ENCODE data around the gene FOXO3B. TPM values are rescaled to one million over a fixed set of nuclear protein-coding genes. Genes with fewer than 3 reads are reported as not detected.
"Not testable (repeated sequence)": the region's sequence is repeated elsewhere in the genome, so short reads cannot be mapped to it uniquely, and the experiment has no call there.

Gene FOXO3B
- 1 to 10 TPM; 2.6 to 3.0 TPM for total RNA-seq

- peak within 1 kb of the TSS; percentile 79 for H3K27ac Mint-ChIP-seq
- DNase-seq (peak; percentile 86), ATAC-seq (peak; percentile 94)
- not testable (repeated sequence) for H3K9me3 Mint-ChIP-seq (ENCODE audit: low read depth); H3K27me3 Mint-ChIP-seq; H3K4me1 Mint-ChIP-seq
- CTCF ChIA-PET: interaction anchor here (1.2 kb wide), 1 partner anchor 56 kb away, joined by 3 read pairs; no protein-coding TSS in a partner anchor
- H3K36me3 Mint-ChIP-seq: peaks cover 15% of the 10 kb centered on the region
- peak within 1 kb of the TSS; percentile 79 for H3K4me3 Mint-ChIP-seq
Observed at GRCh38 chr17:18681767-18682571, at the start of gene FOXO3B. Gene FOXO3B, minus strand, starts transcription at chr17:18682314. Its CDS starts 663 bp downstream, at chr17:18681651.

GRCh38 chr17:18723509-18723908, 41.4 kb upstream of the FOXO3B start:
- H3K36me3 Mint-ChIP-seq; CTCF ChIA-PET; ATAC-seq; DNase-seq; H3K27ac Mint-ChIP-seq; H3K27me3 Mint-ChIP-seq; H3K9me3 Mint-ChIP-seq (ENCODE audit: low read depth); H3K4me1 Mint-ChIP-seq; H3K4me3 Mint-ChIP-seq: not testable (repeated sequence)

- H3K4me3 Mint-ChIP-seq; H3K36me3 Mint-ChIP-seq; H3K9me3 Mint-ChIP-seq (ENCODE audit: low read depth); H3K27ac Mint-ChIP-seq; CTCF ChIA-PET; H3K4me1 Mint-ChIP-seq; DNase-seq; ATAC-seq; H3K27me3 Mint-ChIP-seq: not testable (repeated sequence)
Observed at GRCh38 chr17:18722612-18723011, 40.5 kb upstream of the FOXO3B start.

- H3K27ac Mint-ChIP-seq; CTCF ChIA-PET; H3K4me3 Mint-ChIP-seq; H3K36me3 Mint-ChIP-seq; DNase-seq; ATAC-seq; H3K27me3 Mint-ChIP-seq; H3K9me3 Mint-ChIP-seq (ENCODE audit: low read depth); H3K4me1 Mint-ChIP-seq: not testable (repeated sequence)
Observed at GRCh38 chr17:18721775-18722547, 39.8 kb upstream of the FOXO3B start.

GRCh38 chr17:18719428-18720110, 37.5 kb upstream of the FOXO3B start:
- H3K27ac Mint-ChIP-seq; DNase-seq; CTCF ChIA-PET; H3K36me3 Mint-ChIP-seq; H3K4me1 Mint-ChIP-seq; H3K9me3 Mint-ChIP-seq (ENCODE audit: low read depth); H3K27me3 Mint-ChIP-seq; H3K4me3 Mint-ChIP-seq; ATAC-seq: not testable (repeated sequence)

- H3K4me3 Mint-ChIP-seq; DNase-seq; H3K4me1 Mint-ChIP-seq; H3K27ac Mint-ChIP-seq; H3K27me3 Mint-ChIP-seq; CTCF ChIA-PET; H3K36me3 Mint-ChIP-seq; ATAC-seq; H3K9me3 Mint-ChIP-seq (ENCODE audit: low read depth): not testable (repeated sequence)
Observed at GRCh38 chr17:18718643-18719427, 36.7 kb upstream of the FOXO3B start.

GRCh38 chr17:18712354-18712999, 30.4 kb upstream of the FOXO3B start:
- peak; percentile 71 for ATAC-seq
- H3K27me3 Mint-ChIP-seq; H3K27ac Mint-ChIP-seq; H3K9me3 Mint-ChIP-seq (ENCODE audit: low read depth); H3K36me3 Mint-ChIP-seq; CTCF ChIA-PET; H3K4me1 Mint-ChIP-seq; H3K4me3 Mint-ChIP-seq: not testable (repeated sequence)
- peak; percentile 75 for DNase-seq

- H3K4me1 Mint-ChIP-seq; CTCF ChIA-PET; H3K36me3 Mint-ChIP-seq; H3K27me3 Mint-ChIP-seq; ATAC-seq; DNase-seq; H3K4me3 Mint-ChIP-seq; H3K9me3 Mint-ChIP-seq (ENCODE audit: low read depth); H3K27ac Mint-ChIP-seq: not testable (repeated sequence)
Observed at GRCh38 chr17:18708215-18708614, 26.1 kb upstream of the FOXO3B start.

- H3K36me3 Mint-ChIP-seq; H3K27me3 Mint-ChIP-seq; CTCF ChIA-PET; DNase-seq; H3K9me3 Mint-ChIP-seq (ENCODE audit: low read depth); ATAC-seq; H3K27ac Mint-ChIP-seq; H3K4me1 Mint-ChIP-seq; H3K4me3 Mint-ChIP-seq: not testable (repeated sequence)
Observed at GRCh38 chr17:18705955-18706354, 23.8 kb upstream of the FOXO3B start.

- H3K27ac Mint-ChIP-seq; ATAC-seq; DNase-seq; H3K9me3 Mint-ChIP-seq (ENCODE audit: low read depth); H3K27me3 Mint-ChIP-seq; H3K36me3 Mint-ChIP-seq: not testable (repeated sequence)
- Mint-ChIP-seq H3K4me3 (peak overlapping the region; percentile 88), H3K4me1 (peaks cover 16% of the 10 kb centered on the region)
- CTCF ChIA-PET: interaction anchor here (1.0 kb wide), 1 partner anchor 73 kb away, joined by 3 read pairs; no protein-coding TSS in a partner anchor
Observed at GRCh38 chr17:18698473-18699103, 16.5 kb upstream of the FOXO3B start.

- H3K9me3 Mint-ChIP-seq (ENCODE audit: low read depth); ATAC-seq; H3K27ac Mint-ChIP-seq; H3K36me3 Mint-ChIP-seq; DNase-seq; CTCF ChIA-PET; H3K4me3 Mint-ChIP-seq; H3K27me3 Mint-ChIP-seq: not testable (repeated sequence)
- H3K4me1 Mint-ChIP-seq: peaks cover 16% of the 10 kb centered on the region
Observed at GRCh38 chr17:18695143-18695542, 13.0 kb upstream of the FOXO3B start.

- not testable (repeated sequence) for H3K27ac Mint-ChIP-seq; H3K9me3 Mint-ChIP-seq (ENCODE audit: low read depth); H3K27me3 Mint-ChIP-seq; DNase-seq; ATAC-seq; H3K4me1 Mint-ChIP-seq
- CTCF ChIA-PET: interaction anchor here (1.2 kb wide), 1 partner anchor 57 kb away, joined by 3 read pairs; no protein-coding TSS in a partner anchor
- peak overlapping the region; percentile 79 for H3K4me3 Mint-ChIP-seq
- peaks cover 11% of the 10 kb centered on the region for H3K36me3 Mint-ChIP-seq
Observed at GRCh38 chr17:18682668-18683067, 554 bp upstream of the FOXO3B start.

All from activated CD8-positive, alpha-beta memory T cell treated with anti-CD3 and anti-CD28 coated beads, Interleukin-2, amount 10 ng/mL, durations not matched to agents 7 days and 5 days (primary cell).